ENCODE measurements around the gene A2ML1.

- TF ChIP-seq POLR2A (IDR thresholded peaks at IDR 0.05; ENCODE audit: low read depth, low read length) (no peak), POLR2AphosphoS5 (IDR thresholded peaks at IDR 0.05; ENCODE audit: low read depth, low read length) (no peak), TAF1 (IDR thresholded peaks at IDR 0.05; ENCODE audit: low read depth, low read length) (no peak), SPI1 (IDR thresholded peaks at IDR 0.05; ENCODE audit: low read depth, low read length) (no peak), PAX5 (IDR thresholded peaks at IDR 0.05; ENCODE audit: insufficient read depth, low read length, severe bottlenecking) (no peak)
Observed at GRCh38 chr12:8894986-8895385, 72.6 kb downstream of the A2ML1 start.

Measured in GM12891 (cell line).